Esophagus squamous epithelium (tissue), 5 donors: Measurements from ENCODE around the gene FAM107A. TPM values are rescaled to one million over a fixed set of nuclear protein-coding genes. Genes with fewer than 3 reads are reported as not detected.

Experiments used
- DNase-seq: peaks from one replicate; lab custom pipeline; 2025; lab: John Stamatoyannopoulos, UW
- H3K27ac ChIP-seq, 4 donors: fragments of 200-600 bp; sonication (generic); one replicate each; pipeline ENCODE4 v1.5.1; 2016 to 2019; ENCODE audit warnings: mild to moderate bottlenecking in 1 of 4
- H3K27me3 ChIP-seq, 4 donors: fragments of 200-600 bp; sonication (generic); 1 replicate in 3 of 4; 2 replicates in 1 of 4; pipeline versions ENCODE4 v1.5.1 to v1.6.0; 2017 to 2021; ENCODE audit warnings: antibody characterized with exemption in 1 of 4
- H3K36me3 ChIP-seq, 3 donors: fragments of 200-600 bp; sonication (generic); one replicate each; pipeline ENCODE4 v1.5.1; 2016 to 2019
- H3K4me1 ChIP-seq, 3 donors: fragments of 200-600 bp; sonication (generic); one replicate each; pipeline ENCODE4 v1.5.1; 2017 to 2019
- H3K4me3 ChIP-seq, 4 donors: fragments of 200-600 bp; sonication (generic); 1 replicate in 3 of 4; 2 replicates in 1 of 4; pipeline ENCODE4 v1.5.1; 2016 to 2019; ENCODE audit warnings: mild to moderate bottlenecking in 2 of 4, moderate library complexity in 1 of 4
- H3K9me3 ChIP-seq, 3 donors: fragments of 200-600 bp; sonication (generic); one replicate each; pipeline ENCODE4 v1.5.1; 2016 to 2019
- CTCF ChIP-seq, 6 experiments: fragments of 450-650 bp in 4 of 6; fragments of 200-600 bp in 2 of 6; sonication (generic) in 2 of 6; IDR thresholded peaks; one replicate each; pipeline ENCODE4 v1.5.1; 2016 to 2019; ENCODE audit warnings: antibody characterized with exemption in 6 of 6, mild to moderate bottlenecking in 4 of 6, moderate library complexity in 4 of 6
- POLR2A ChIP-seq, 4 donors: fragments of 450-650 bp; IDR thresholded peaks; one replicate each; pipeline ENCODE4 v1.6.1; 2017; ENCODE audit warnings: antibody characterized with exemption in 4 of 4, mild to moderate bottlenecking in 4 of 4, moderate library complexity in 3 of 4
- WGBS, 2 donors: methylation state at CpG; one replicate each; pipeline ENCODE4 v1.1.5; 2018; 5-methylcytosine and 5-hydroxymethylcytosine counted together
- intact Hi-C: fragments of 100-400 bp; cut with DNase I; formaldehyde crosslinking; loops from one replicate; pipeline ENCODE4 v1.15.0; 2022
- total RNA-seq, 4 donors: library from RNA; depleted of rRNA; stranded (reverse); fragments of >200 nt; gene quantifications; one replicate each; pipeline ENCODE4 v1.1.0, GENCODE V29; 2016
- donor health status: DM: yes; HTN: yes; CAD: no.

Gene FAM107A
- total RNA-seq, 4 donors from 2014 or later: 3.9 to 78.6 (median 10.8) TPM

- Histone ChIP-seq H3K4me3 (no peak overlapping the region), H3K27me3 (no peaks in the 10 kb centered on the region), H3K4me1 (no peaks in the 10 kb centered on the region), H3K9me3 (no peaks in the 10 kb centered on the region), H3K27ac (no peak overlapping the region), H3K36me3 (no peaks in the 10 kb centered on the region)
- DNase-seq: no peak
- intact Hi-C loops: no loop called here
- 85 to 87% methylated on average over 5 of the region's 5 CpGs for WGBS, 2 donors
- TF ChIP-seq CTCF (IDR thresholded peaks at IDR 0.05): no peak
- TF ChIP-seq POLR2A (IDR thresholded peaks at IDR 0.05): no peak
Observed at GRCh38 chr3:58594117-58594516, 16.9 kb upstream of the FAM107A start.

GRCh38 chr3:58591517-58592510, 14.6 kb upstream of the FAM107A start:
- intact Hi-C loops: no loop called here
- Histone ChIP-seq H3K27me3 (peaks cover 0 to 16% (median under 1%) of the 10 kb centered on the region in 4 donors), H3K4me3 (no peak overlapping the region), H3K4me1 (peaks cover 0 to 4% (median 0%) of the 10 kb centered on the region in 3 donors), H3K9me3 (no peaks in the 10 kb centered on the region), H3K27ac (no peak overlapping the region), H3K36me3 (no peaks in the 10 kb centered on the region)
- no peak for TF ChIP-seq POLR2A (IDR thresholded peaks at IDR 0.05)
- TF ChIP-seq CTCF (IDR thresholded peaks at IDR 0.05): no peak
- 41 to 52% methylated on average over 5 to 6 of the region's 6 CpGs for WGBS, 2 donors
- no peak for DNase-seq

- Histone ChIP-seq H3K36me3 (no peaks in the 10 kb centered on the region), H3K9me3 (no peaks in the 10 kb centered on the region), H3K27ac (no peak overlapping the region), H3K4me1 (peaks cover 3 to 34% (median 11%) of the 10 kb centered on the region in 3 donors), H3K4me3 (no peak overlapping the region), H3K27me3 (peaks cover 0 to 32% (median 2%) of the 10 kb centered on the region in 4 donors)
- no peak for DNase-seq
- TF ChIP-seq CTCF (IDR thresholded peaks at IDR 0.05) (no peak), POLR2A (IDR thresholded peaks at IDR 0.05) (no peak)
- 40 to 43% methylated on average over 3 of the region's 3 CpGs for WGBS, 2 donors
- intact Hi-C loops: no loop called here
Observed at GRCh38 chr3:58588030-58588614, 10.9 kb upstream of the FAM107A start.

GRCh38 chr3:58586776-58587192, 9.6 kb upstream of the FAM107A start:
- peaks cover 3 to 38% (median 11%) of the 10 kb centered on the region in 3 donors for H3K4me1 ChIP-seq
- WGBS, 2 donors: 37% methylated on average over 16 of the region's 44 CpGs; no CpG with 5 or more reads in 1 of the 2 donors
- no peaks in the 10 kb centered on the region for H3K9me3 ChIP-seq
- H3K4me3 ChIP-seq: peak overlapping the region in 1 of 4 donors; percentile 38
- peaks cover 0 to 32% (median 2%) of the 10 kb centered on the region in 4 donors for H3K27me3 ChIP-seq
- TF ChIP-seq POLR2A (IDR thresholded peaks at IDR 0.05): no peak
- TF ChIP-seq CTCF (IDR thresholded peaks at IDR 0.05): no peak
- intact Hi-C loops: no loop called here
- no peaks in the 10 kb centered on the region for H3K36me3 ChIP-seq
- H3K27ac ChIP-seq: no peak overlapping the region
- DNase-seq: no peak
